Heart left ventricle (tissue), 16 donors: Measurements from ENCODE around the gene MANEA. TPM values are rescaled to one million over a fixed set of nuclear protein-coding genes. Genes with fewer than 3 reads are reported as not detected.

Experiments
- ATAC-seq, 4 donors: fragments of 200-7000 bp; cut with Tn5 transposase; one replicate each; pipeline ENCODE4 v1.9.1; 2020 to 2022; ENCODE audit warnings: moderate library complexity in 4 of 4, mild to moderate bottlenecking in 3 of 4, moderate number of reproducible peaks in 1 of 4
- DNase-seq, 5 donors: peaks; one replicate each; pipeline ENCODE4 v3.0.0-alpha.2; 2020
- H3K27ac ChIP-seq, 12 donors: fragments of 200-600 bp; sonication (generic) in 4 of 12; one replicate each; pipeline versions ENCODE4 v1.5.0 to v1.8.0; 2016 to 2022; ENCODE audit warnings: mild to moderate bottlenecking in 2 of 12
- H3K27me3 ChIP-seq, 9 donors: fragments of 200-600 bp; sonication (generic) in 2 of 9; one replicate each; pipeline versions ENCODE4 v1.5.1 to v1.8.0; 2016 to 2022; ENCODE audit warnings: mild to moderate bottlenecking in 3 of 9
- H3K36me3 ChIP-seq, 9 donors: fragments of 200-600 bp; sonication (generic) in 2 of 9; one replicate each; pipeline versions ENCODE4 v1.5.0 to v1.8.0; 2018 to 2022; ENCODE audit warnings: mild to moderate bottlenecking in 2 of 9
- H3K4me1 ChIP-seq, 12 donors: fragments of 200-600 bp; sonication (generic) in 4 of 12; one replicate each; pipeline versions ENCODE4 v1.5.0 to v1.8.0; 2016 to 2022; ENCODE audit warnings: mild to moderate bottlenecking in 3 of 12
- H3K4me3 ChIP-seq, 12 donors: fragments of 200-600 bp; sonication (generic) in 4 of 12; one replicate each; pipeline versions ENCODE4 v1.5.0 to v1.8.0; 2017 to 2022; ENCODE audit warnings: mild to moderate bottlenecking in 9 of 12, moderate library complexity in 4 of 12
- H3K9me3 ChIP-seq, 12 donors: fragments of 200-600 bp; sonication (generic) in 4 of 12; one replicate each; pipeline versions ENCODE4 v1.5.0 to v1.8.0; 2016 to 2022; ENCODE audit warnings: mild to moderate bottlenecking in 1 of 12
- POLR2A ChIP-seq, 2 donors: fragments of 450-650 bp; IDR thresholded peaks; one replicate each; pipeline ENCODE4 v1.6.1; 2017; ENCODE audit warnings: antibody characterized with exemption in 2 of 2, mild to moderate bottlenecking in 2 of 2, moderate library complexity in 2 of 2
- WGBS, 4 donors: extraction: QIAGEN DNeasy Blood & Tissue Kit in 2 of 4; methylation state at CpG; one replicate each; pipeline versions ENCODE4 v1.1.5 to v1.1.7; 2013 to 2018; 5-methylcytosine and 5-hydroxymethylcytosine counted together
- intact Hi-C, 10 donors: fragments of 100-400 bp; cut with DNase I; formaldehyde crosslinking; loops; one replicate each; pipeline versions ENCODE4 v1.11.1 to v1.14.2; 2022
- polyA plus RNA-seq, 2 donors: library from polyadenylated mRNA; stranded (reverse); fragments of 200-250 nt; gene quantifications; one replicate each; pipeline ENCODE4 v1.2.3, GENCODE V29; 2013
- total RNA-seq, 9 donors: library from RNA; depleted of rRNA in 2 of 9; stranded (reverse); fragments of >200 nt in 2 of 9; fragmentation: NEBNext Ultra II Directional in 3 of 9; extraction: Animal tissue kit (Norgen Biotek cat#: 25700) in 3 of 9; gene quantifications; one replicate each; pipeline versions ENCODE4 v1.1.0 to v1.2.4, GENCODE V29; 2016 to 2023
- TF ChIP-seq, protein P1 (sequence below), 12 donors: fragments of 200-600 bp; sonication (generic) in 4 of 12; IDR thresholded peaks; one replicate each; pipeline versions ENCODE4 v1.5.0 to v1.8.0; 2018 to 2022; ENCODE audit warnings: antibody characterized with exemption in 12 of 12, mild to moderate bottlenecking in 5 of 12
- donor health status: ischemic (EF 13 %, LVEDD 7.1; RV severe dilation, severe dysfunction).
- donor health status: healthy with polysubstance abuse.
- donor health status: DM: no; HTN: yes; CAD: no.
- donor health status: DM: no; HTN: no; CAD: no.
- donor health status: ischemic (EF 25% LVEDD 6.9; RV normal size, moderate dysfunction).
- donor health status: ischemic (EF 25% LVEDD 5.7; RV mildly dilated, moderate dysfunction).
- donor health status: healthy.
- donor health status: DM: yes; HTN: yes; CAD: no.
- donor health status: ischemic (EF 35%, LVEDD 5.7; RV mildly dilated, moderate dysfunction).
- donor health status: nonischemic (EF 11% LVEDD 7.7; RV severe dilation, severe dysfunction).
- donor health status: DM: yes; HTN: yes; CAD: no.
- donor health status: PGD.
- donor health status: ischemic (EF 29% LVEDD 5.4; RV normal size, mild dysfunction).
- donor health status: nonischemic (EF 23%, LVEDD 6.1; RV moderate dilation, normal function).

MANEA gene
- total and polyA plus RNA-seq, 11 donors: 2.4 to 8.7 (median 5.6) TPM

DNA sequence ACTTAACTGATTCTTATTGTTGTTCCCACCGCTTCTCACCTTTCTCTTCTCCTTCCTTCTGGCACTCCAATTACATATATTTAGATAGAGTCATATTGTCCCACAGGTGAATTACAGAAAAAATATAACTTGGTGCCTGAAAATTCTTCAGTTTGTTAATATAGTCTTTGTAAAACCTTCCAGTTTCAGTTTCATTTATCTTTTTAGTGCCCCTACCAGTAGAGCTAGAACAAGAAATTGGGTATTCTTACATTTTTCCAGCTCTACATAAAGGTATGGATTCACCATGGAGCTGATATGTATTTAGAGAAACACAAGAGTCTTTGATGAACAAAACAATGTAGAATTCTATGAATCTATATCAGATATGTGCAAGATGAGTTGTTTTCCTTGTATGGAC is 10.7 kb downstream of the MANEA start:
- DNase-seq (no peak), ATAC-seq (no peak)
- no peaks in the 10 kb centered on the region for H3K27me3 ChIP-seq
- H3K9me3 ChIP-seq: peaks cover 0 to 31% (median 13%) of the 10 kb centered on the region in 12 donors
- 94 to 98% (median 96%) methylated on average over 1 of the region's 1 CpG for WGBS, 4 donors
- H3K4me1 ChIP-seq: peaks cover 0 to 9% (median 0%) of the 10 kb centered on the region in 12 donors
- H3K36me3 ChIP-seq: no peaks in the 10 kb centered on the region
- intact Hi-C loops: no loop called here
- TF ChIP-seq, protein P1, sequence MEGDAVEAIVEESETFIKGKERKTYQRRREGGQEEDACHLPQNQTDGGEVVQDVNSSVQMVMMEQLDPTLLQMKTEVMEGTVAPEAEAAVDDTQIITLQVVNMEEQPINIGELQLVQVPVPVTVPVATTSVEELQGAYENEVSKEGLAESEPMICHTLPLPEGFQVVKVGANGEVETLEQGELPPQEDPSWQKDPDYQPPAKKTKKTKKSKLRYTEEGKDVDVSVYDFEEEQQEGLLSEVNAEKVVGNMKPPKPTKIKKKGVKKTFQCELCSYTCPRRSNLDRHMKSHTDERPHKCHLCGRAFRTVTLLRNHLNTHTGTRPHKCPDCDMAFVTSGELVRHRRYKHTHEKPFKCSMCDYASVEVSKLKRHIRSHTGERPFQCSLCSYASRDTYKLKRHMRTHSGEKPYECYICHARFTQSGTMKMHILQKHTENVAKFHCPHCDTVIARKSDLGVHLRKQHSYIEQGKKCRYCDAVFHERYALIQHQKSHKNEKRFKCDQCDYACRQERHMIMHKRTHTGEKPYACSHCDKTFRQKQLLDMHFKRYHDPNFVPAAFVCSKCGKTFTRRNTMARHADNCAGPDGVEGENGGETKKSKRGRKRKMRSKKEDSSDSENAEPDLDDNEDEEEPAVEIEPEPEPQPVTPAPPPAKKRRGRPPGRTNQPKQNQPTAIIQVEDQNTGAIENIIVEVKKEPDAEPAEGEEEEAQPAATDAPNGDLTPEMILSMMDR (IDR thresholded peaks at IDR 0.05): no peak
- no peak for TF ChIP-seq POLR2A (IDR thresholded peaks at IDR 0.05)
- no peak overlapping the region for H3K4me3 ChIP-seq
- no peak overlapping the region for H3K27ac ChIP-seq

DNA sequence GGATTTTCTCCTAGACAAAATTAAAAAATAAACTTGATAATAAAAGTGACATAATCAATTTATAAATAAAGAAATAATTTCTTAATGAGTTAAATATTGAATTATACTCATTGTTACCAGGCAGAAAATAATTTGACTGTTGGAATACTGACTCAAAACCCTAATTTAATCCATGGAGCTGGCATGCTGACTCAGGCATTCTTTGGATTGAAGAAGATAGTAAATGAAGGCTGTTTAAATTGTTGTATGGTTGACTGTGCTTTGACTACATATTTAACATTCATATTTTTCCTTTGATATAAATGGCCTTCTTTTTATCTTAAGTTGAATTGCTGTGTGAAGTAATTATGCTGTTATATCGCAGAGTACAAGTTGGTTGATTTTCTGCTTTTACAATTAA is 11.7 kb downstream of the MANEA start:
- intact Hi-C loops: no loop called here
- Histone ChIP-seq H3K27me3 (no peaks in the 10 kb centered on the region), H3K4me1 (peaks cover 0 to 9% (median 0%) of the 10 kb centered on the region in 12 donors), H3K36me3 (no peaks in the 10 kb centered on the region), H3K9me3 (peaks cover 0 to 23% (median 9%) of the 10 kb centered on the region in 12 donors), H3K4me3 (no peak overlapping the region), H3K27ac (no peak overlapping the region)
- DNase-seq (no peak), ATAC-seq (no peak)
- 85 to 92% (median 88%) methylated on average over 1 of the region's 1 CpG for WGBS, 4 donors
- TF ChIP-seq, protein P1 (IDR thresholded peaks at IDR 0.05): no peak
- no peak for TF ChIP-seq POLR2A (IDR thresholded peaks at IDR 0.05)

GRCh38 chr6:95589826-95590570 is 12.7 kb downstream of the MANEA start:
- WGBS, 4 donors: 61 to 83% (median 74%) methylated on average over 4 of the region's 4 CpGs
- TF ChIP-seq, protein P1 (IDR thresholded peaks at IDR 0.05): no peak
- TF ChIP-seq POLR2A (IDR thresholded peaks at IDR 0.05): no peak
- intact Hi-C loops: no loop called here

GRCh38 chr6:95593025-95593424 is 15.7 kb downstream of the MANEA start:
- no peaks in the 10 kb centered on the region for H3K36me3 ChIP-seq
- 40 to 43% (median 42%) methylated on average over 2 of the region's 2 CpGs for WGBS, 4 donors

More at GRCh38 chr6:95589826-95590570, 12.7 kb downstream of the MANEA start:
- Histone ChIP-seq H3K27ac (no peak overlapping the region), H3K9me3 (peaks cover 0 to 13% (median 1%) of the 10 kb centered on the region in 12 donors), H3K4me3 (no peak overlapping the region), H3K4me1 (peaks cover 0 to 9% (median 0%) of the 10 kb centered on the region in 12 donors), H3K36me3 (no peaks in the 10 kb centered on the region), H3K27me3 (no peaks in the 10 kb centered on the region)
- no peak for DNase-seq
- ATAC-seq: no peak

More at GRCh38 chr6:95593025-95593424, 15.7 kb downstream of the MANEA start:
- TF ChIP-seq, protein P1 (IDR thresholded peaks at IDR 0.05): no peak
- no peak for TF ChIP-seq POLR2A (IDR thresholded peaks at IDR 0.05)
- H3K27me3 ChIP-seq: no peaks in the 10 kb centered on the region
- ATAC-seq (no peak), DNase-seq (no peak)
- peaks cover 0 to 9% (median 0%) of the 10 kb centered on the region in 12 donors for H3K9me3 ChIP-seq
- no peak overlapping the region for H3K4me3 ChIP-seq
- intact Hi-C loops: no loop called here
- H3K27ac ChIP-seq: no peak overlapping the region
- H3K4me1 ChIP-seq: peaks cover 0 to under 1% (median 0%) of the 10 kb centered on the region in 12 donors
